IMR-90 (cell line): ENCODE data around the gene HOXB8. TPM values are rescaled to one million over a fixed set of nuclear protein-coding genes. Genes with fewer than 3 reads are reported as not detected.

ENCODE experiments used
- ATAC-seq: fragments of 200-7000 bp; cut with Tn5 transposase; 2 replicates; pipeline ENCODE4 v1.9.1; 2020; ENCODE audit warnings: low read depth, mild to moderate bottlenecking, moderate library complexity
- BruUV-seq: library from RNA; stranded (reverse); fragments of 400-500 nt; replicated peaks from 2 replicates; lab custom pipeline; 2021; lab: Mats Ljungman, UMichigan
- CTCF ChIA-PET: fragments of 300-600 bp; formaldehyde crosslinking; extraction: SDS; loops from one replicate; lab custom pipeline; 2021; ENCODE audit warnings: antibody characterized with exemption; lab: Yijun Ruan, JAX
- POLR2A ChIA-PET: fragments of 300-600 bp; sonication (Branson Sonifier 250); formaldehyde crosslinking; loops from one replicate; lab custom pipeline; 2022; ENCODE audit warnings: antibody characterized with exemption; ENCODE audit not compliant: unreplicated experiment; lab: Charles Lee
- DNase-seq: peaks from one replicate; pipeline ENCODE4 v3.0.0; 2013
- H2AFZ ChIP-seq: replicated peaks from 2 replicates; pipeline ENCODE3; 2013; ENCODE audit warnings: low read length, mild to moderate bottlenecking; ENCODE audit not compliant: poor library complexity
- H2AK5ac ChIP-seq: 2 replicates; pipeline ENCODE4 v1.6.1; 2013; ENCODE audit warnings: low read depth, low read length, inconsistent platforms
- H2AK9ac ChIP-seq: replicated peaks from 2 replicates; pipeline ENCODE3; 2013; ENCODE audit warnings: mild to moderate bottlenecking, low read depth, low read length, moderate library complexity; ENCODE audit not compliant: poor library complexity
- H2BK120ac ChIP-seq: 2 replicates; pipeline ENCODE4 v1.6.1; 2013; ENCODE audit warnings: low read depth, low read length, inconsistent platforms
- H2BK15ac ChIP-seq: 3 replicates; pipeline ENCODE4 v1.6.1; 2013; ENCODE audit warnings: low read depth, low read length, inconsistent platforms
- H2BK20ac ChIP-seq: 2 replicates; pipeline ENCODE4 v1.6.1; 2013; ENCODE audit warnings: low read depth, mild to moderate bottlenecking, inconsistent platforms, low read length, moderate library complexity
- H2BK5ac ChIP-seq: 2 replicates; pipeline ENCODE4 v1.6.1; 2013; ENCODE audit warnings: mild to moderate bottlenecking, low read depth, low read length, inconsistent platforms; ENCODE audit not compliant: poor library complexity, severe bottlenecking
- H3K14ac ChIP-seq: replicated peaks from 2 replicates; pipeline ENCODE4 v1.6.1; 2013; ENCODE audit warnings: low read depth, low read length, inconsistent platforms
- H3K18ac ChIP-seq: 2 replicates; pipeline ENCODE4 v1.6.1; 2013; ENCODE audit warnings: low read depth, low read length, control low read depth
- H3K23ac ChIP-seq: 2 replicates; pipeline ENCODE4 v1.6.1; 2013; ENCODE audit warnings: low read depth, low read length, inconsistent platforms
- H3K27ac ChIP-seq: 2 replicates; pipeline ENCODE4 v1.5.1; 2013; ENCODE audit warnings: mild to moderate bottlenecking, control low read depth, low read length; ENCODE audit not compliant: insufficient read depth
- H3K27me3 ChIP-seq: 2 replicates; pipeline ENCODE4 v1.6.1; 2013; ENCODE audit warnings: low read length; ENCODE audit not compliant: control insufficient read depth, insufficient read depth
- H3K36me3 ChIP-seq: 2 replicates; pipeline ENCODE4 v1.6.1; 2013; ENCODE audit warnings: low read length, mixed read lengths; ENCODE audit not compliant: control insufficient read depth, insufficient read depth
- H3K4ac ChIP-seq: 2 replicates; pipeline ENCODE4 v1.6.1; 2013; ENCODE audit warnings: low read depth, low read length, inconsistent platforms
- H3K4me1 ChIP-seq: 2 replicates; pipeline ENCODE4 v1.6.1; 2013; ENCODE audit warnings: low read length, mixed read lengths; ENCODE audit not compliant: control insufficient read depth, insufficient read depth
- H3K4me2 ChIP-seq: 2 replicates; pipeline ENCODE4 v1.6.1; 2013; ENCODE audit warnings: low read depth, mild to moderate bottlenecking, control low read depth, low read length, moderate library complexity
- H3K4me3 ChIP-seq: 2 replicates; pipeline ENCODE4 v1.5.1; 2013; ENCODE audit warnings: low read depth, mild to moderate bottlenecking, control low read depth, low read length, moderate library complexity; ENCODE audit not compliant: insufficient read depth
- H3K56ac ChIP-seq: 2 replicates; pipeline ENCODE4 v1.6.1; 2013; ENCODE audit warnings: low read length, inconsistent platforms; ENCODE audit not compliant: insufficient read depth; ENCODE audit errors: extremely low read depth
- H3K79me1 ChIP-seq, 2 experiments: 2 replicates each; pipeline ENCODE4 v1.6.1; 2013; ENCODE audit warnings: low read length in 2 of 2, inconsistent platforms in 1 of 2, low read depth in 1 of 2
- H3K9ac ChIP-seq: 2 replicates; pipeline ENCODE4 v1.6.1; 2013; ENCODE audit warnings: low read depth, low read length, control low read depth
- H3K9me1 ChIP-seq: 2 replicates; pipeline ENCODE4 v1.6.1; 2013; ENCODE audit warnings: low read length, inconsistent platforms; ENCODE audit not compliant: insufficient read depth
- H3K9me3 ChIP-seq: 2 replicates; pipeline ENCODE4 v1.6.1; 2013; ENCODE audit warnings: low read length; ENCODE audit not compliant: control insufficient read depth, insufficient read depth
- H4K20me1 ChIP-seq: 2 replicates; pipeline ENCODE4 v1.6.1; 2013; ENCODE audit warnings: low read length, inconsistent platforms; ENCODE audit not compliant: insufficient read depth
- H4K5ac ChIP-seq: 2 replicates; pipeline ENCODE4 v1.6.1; 2013; ENCODE audit warnings: mild to moderate bottlenecking, low read depth, low read length, control low read depth
- H4K8ac ChIP-seq, 2 experiments: 2 replicates each; pipeline ENCODE4 v1.6.1; 2013; ENCODE audit warnings: low read depth in 2 of 2, low read length in 2 of 2, control low read depth in 1 of 2, inconsistent platforms in 1 of 2
- H4K91ac ChIP-seq: 2 replicates; pipeline ENCODE4 v1.6.1; 2013; ENCODE audit warnings: low read depth, low read length, inconsistent platforms; ENCODE audit not compliant: insufficient read depth
- BHLHE40 ChIP-seq: fragments of 150-350 bp; IDR thresholded peaks from 2 replicates; pipeline ENCODE4 v1.6.1; 2016; ENCODE audit warnings: mild to moderate bottlenecking, low read depth, low read length
- CEBPB ChIP-seq: IDR thresholded peaks from 2 replicates; pipeline ENCODE4 v1.6.1; 2012; ENCODE audit warnings: low read depth, low read length, improper control_type of control experiment
- CHD1 ChIP-seq: IDR thresholded peaks from 2 replicates; pipeline ENCODE4 v1.6.1; 2012; ENCODE audit warnings: low read depth, low read length, improper control_type of control experiment
- CTCF ChIP-seq: conservative IDR thresholded peaks from 2 replicates; pipeline ENCODE4 v1.5.1; 2012; ENCODE audit warnings: mild to moderate bottlenecking, low read depth, low read length, improper control_type of control experiment
- ELK1 ChIP-seq: fragments of 150-350 bp; IDR thresholded peaks from 2 replicates; pipeline ENCODE4 v1.6.1; 2016; ENCODE audit warnings: low read depth, mild to moderate bottlenecking, low read length, moderate library complexity, borderline replicate concordance
- FOS ChIP-seq: fragments of 150-350 bp; IDR thresholded peaks from 2 replicates; pipeline ENCODE4 v1.6.1; 2016; ENCODE audit warnings: low read depth, low read length
- MAFK ChIP-seq: IDR thresholded peaks from 2 replicates; pipeline ENCODE4 v1.6.1; 2012; ENCODE audit warnings: low read depth, low read length, improper control_type of control experiment
- MAZ ChIP-seq: IDR thresholded peaks from 2 replicates; pipeline ENCODE4 v1.6.1; 2012; ENCODE audit warnings: low read depth, mild to moderate bottlenecking, low read length, improper control_type of control experiment, moderate library complexity, borderline replicate concordance
- MXI1 ChIP-seq: IDR thresholded peaks from 2 replicates; pipeline ENCODE4 v1.6.1; 2012; ENCODE audit warnings: low read depth, mild to moderate bottlenecking, low read length, moderate library complexity, borderline replicate concordance
- NFE2L2 ChIP-seq: fragments of 150-350 bp; IDR thresholded peaks from 2 replicates; pipeline ENCODE4 v1.6.1; 2016; ENCODE audit warnings: low read depth, mild to moderate bottlenecking, low read length
- POLR2A ChIP-seq: IDR thresholded peaks from 2 replicates; pipeline ENCODE4 v1.6.1; 2012; ENCODE audit warnings: mild to moderate bottlenecking, low read depth, low read length
- RAD21 ChIP-seq: IDR thresholded peaks from 2 replicates; pipeline ENCODE4 v1.6.1; 2012; ENCODE audit warnings: low read length, improper control_type of control experiment
- RCOR1 ChIP-seq: IDR thresholded peaks from 2 replicates; pipeline ENCODE4 v1.6.1; 2012; ENCODE audit warnings: mild to moderate bottlenecking, low read length, improper control_type of control experiment; ENCODE audit not compliant: insufficient replicate concordance
- RFX5 ChIP-seq: IDR thresholded peaks from 2 replicates; pipeline ENCODE4 v1.8.0; 2012; ENCODE audit warnings: low read depth, mild to moderate bottlenecking, low read length, moderate library complexity
- WGBS, 2 experiments: methylation state at CpG; one replicate each; pipeline versions ENCODE4 v1.1.5 to v1.1.7; 2013; ENCODE audit warnings: missing lambda C conversion rate in 2 of 2; ENCODE audit not compliant: insufficient read length in 1 of 2; ENCODE audit errors: extremely low coverage in 2 of 2; 5-methylcytosine and 5-hydroxymethylcytosine counted together
- dilution Hi-C: fragments of 300-500 bp; cut with HindIII; formaldehyde crosslinking; loops from one replicate; pipeline ENCODE4 v1.14.3; 2018; ENCODE audit warnings: low sequenced_read_pairs; ENCODE audit not compliant: unreplicated experiment
- in situ Hi-C: fragments of 300-500 bp; cut with MboI; formaldehyde crosslinking; loops from 3 replicates; pipeline ENCODE4 v1.14.3; 2019; ENCODE audit warnings: low sequenced_read_pairs, inconsistent platforms, mixed read lengths
- intact Hi-C: fragments of 100-400 bp; cut with micrococcal nuclease; formaldehyde crosslinking; loops from 2 replicates; pipeline ENCODE4 v1.10.0; 2022
- polyA plus RNA-seq, 3 experiments: library from polyadenylated mRNA; depleted of rRNA; stranded (reverse); fragments of >200 nt; gene quantifications; 2 replicates each; pipeline ENCODE4 v1.2.3, GENCODE V29; 2012; ENCODE audit warnings: low replicate concordance in 1 of 3
- total RNA-seq: library from RNA; depleted of rRNA; stranded (reverse); fragments of >200 nt; gene quantifications from 2 replicates; pipeline ENCODE4 v1.2.3, GENCODE V29; 2012
- TF ChIP-seq, protein P1 (sequence below): fragments of 150-350 bp; IDR thresholded peaks from 2 replicates; pipeline ENCODE4 v1.6.1; 2017; ENCODE audit warnings: mild to moderate bottlenecking, antibody characterized with exemption, low read length, low read depth

HOXB8 gene
- total and polyA plus RNA-seq, 2 of the 4 experiments (the other 2 are of a cell fraction): 0.54 to 5.3 TPM

DNA sequence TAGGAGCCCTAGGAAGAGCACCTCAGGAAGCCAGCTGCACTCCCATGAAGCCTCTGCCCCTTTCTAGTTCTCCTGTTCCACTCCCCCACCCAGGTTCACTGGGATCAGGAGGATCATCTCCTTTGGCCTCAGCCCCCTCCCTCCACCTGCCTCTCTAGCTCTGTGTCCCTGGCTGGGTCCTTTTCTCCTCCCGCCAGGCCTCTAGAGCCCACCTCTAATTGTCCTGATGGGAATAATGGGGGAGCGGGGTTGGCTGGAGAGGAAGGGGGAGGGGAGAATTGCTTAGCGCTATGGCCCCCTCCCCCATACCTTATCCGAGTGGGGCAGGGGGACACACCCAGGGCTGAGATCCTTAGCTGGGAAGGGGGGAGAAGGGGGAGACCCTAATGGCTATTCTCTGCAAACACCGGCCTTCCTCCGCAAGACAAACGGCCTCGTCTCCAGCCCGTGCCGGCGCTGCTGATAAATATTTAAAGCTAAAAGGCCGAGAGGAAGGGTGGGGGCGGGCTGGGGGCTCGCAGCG, 5.3 kb downstream of the HOXB8 start:
- H2AFZ ChIP-seq: peak overlapping the region; percentile 94
- dilution Hi-C loops (no loop called here), intact Hi-C loops (loop anchor here (1.0 kb wide), 1 partner anchor 12 kb away; no protein-coding TSS in a partner anchor), in situ Hi-C loops (no loop called here)
- H2BK15ac ChIP-seq: no peak overlapping the region
- H4K20me1 ChIP-seq: no peaks in the 10 kb centered on the region
- H3K9me3 ChIP-seq: no peaks in the 10 kb centered on the region
- peak overlapping the region; percentile 90 for H3K9ac ChIP-seq
- H2BK120ac ChIP-seq: peak overlapping the region; percentile 48
- H2BK5ac ChIP-seq: peak overlapping the region; percentile 22
- peaks cover 7% of the 10 kb centered on the region for H3K36me3 ChIP-seq
- peak overlapping the region; percentile 48; the same call in 1 of the 2 replicates for H3K23ac ChIP-seq
- peak overlapping the region; percentile 45; the same call in 1 of the 2 replicates for H3K56ac ChIP-seq
- peak overlapping the region; percentile 84 for H2AK5ac ChIP-seq
- peaks cover 9 to 40% of the 10 kb centered on the region in 2 experiments; a peak in 3 of 4 replicates for H3K79me1 ChIP-seq
- 0 out of 2 replicates have a peak, but pooled peaks cover 3% of the 10 kb centered on the region for H3K9me1 ChIP-seq
- ChIA-PET CTCF (interaction anchor here (0.7 to 1.6 kb wide), 2 partner anchors 9 to 15 kb away, joined by 3 to 4 read pairs; no protein-coding TSS in a partner anchor), POLR2A (interaction anchor here (0.5 to 1.1 kb wide), 3 partner anchors 10 to 263 kb away, joined by 4 to 5 read pairs (median 5); no protein-coding TSS in a partner anchor)
- H3K27me3 ChIP-seq: no peaks in the 10 kb centered on the region
- 0% methylated on average over 4 of the region's 15 CpGs; no CpG with 5 or more reads in 1 of the 2 experiments for WGBS, 2 experiments
- peak overlapping the region; percentile 93 to 95; a peak in 3 of 4 replicates for H4K8ac ChIP-seq
- peak overlapping the region; percentile 48 for H3K14ac ChIP-seq
- no peak for ATAC-seq
- H3K4ac ChIP-seq: peak overlapping the region; percentile 76
- peak overlapping the region; percentile 93 for H3K27ac ChIP-seq
- H3K4me2 ChIP-seq: peak overlapping the region; percentile 88
- no peak for DNase-seq
- peak overlapping the region; percentile 84 for H2AK9ac ChIP-seq
- H3K4me3 ChIP-seq: peak overlapping the region; percentile 61
- peak overlapping the region; percentile 79 for H4K91ac ChIP-seq
- H3K4me1 ChIP-seq: peaks cover 14% of the 10 kb centered on the region
- BruUV-seq: no TSS peak
- peak overlapping the region; percentile 72 for H4K5ac ChIP-seq
- H2BK20ac ChIP-seq: no peak overlapping the region
- H3K18ac ChIP-seq: peak overlapping the region; percentile 24; the same call in 1 of the 2 replicates
- TF ChIP-seq ELK1 (no peak), RAD21 (no peak), RCOR1 (no peak), RFX5 (no peak), CTCF (no peak), BHLHE40 (no peak; the same call in 1 of the 2 replicates), FOS (no peak), MAZ (no peak), POLR2A (no peak), CHD1 (no peak), NFE2L2 (no peak), MXI1 (no peak), MAFK (no peak), CEBPB (no peak)
- TF ChIP-seq, protein P1, sequence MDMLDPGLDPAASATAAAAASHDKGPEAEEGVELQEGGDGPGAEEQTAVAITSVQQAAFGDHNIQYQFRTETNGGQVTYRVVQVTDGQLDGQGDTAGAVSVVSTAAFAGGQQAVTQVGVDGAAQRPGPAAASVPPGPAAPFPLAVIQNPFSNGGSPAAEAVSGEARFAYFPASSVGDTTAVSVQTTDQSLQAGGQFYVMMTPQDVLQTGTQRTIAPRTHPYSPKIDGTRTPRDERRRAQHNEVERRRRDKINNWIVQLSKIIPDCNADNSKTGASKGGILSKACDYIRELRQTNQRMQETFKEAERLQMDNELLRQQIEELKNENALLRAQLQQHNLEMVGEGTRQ: no peak
